ENCODE results near the gene CSH2.

The CSH2 gene

GRCh38 chr17:63855185-63855584 is 18.3 kb downstream of the CSH2 start:
- H3K4me3 ChIP-seq (ENCODE audit: low read length), result no peak overlapping the region
- H3K27ac ChIP-seq (ENCODE audit: low read depth, low read length), result no peak overlapping the region
- no peaks in the 10 kb centered on the region for H3F3A ChIP-seq (ENCODE audit: control insufficient read depth, insufficient read depth)
- H3K4me1 ChIP-seq (ENCODE audit: control insufficient read depth, low read length), result no peaks in the 10 kb centered on the region
- H4K20me1 ChIP-seq (ENCODE audit: control insufficient read depth, insufficient read depth, low read depth, low read length), result no peaks in the 10 kb centered on the region
- no peaks in the 10 kb centered on the region for H3K79me2 ChIP-seq (ENCODE audit: control insufficient read depth, low read length)
- no peaks in the 10 kb centered on the region for H3K36me3 ChIP-seq (ENCODE audit: control insufficient read depth, low read length)
- H3K9me3 ChIP-seq (ENCODE audit: control insufficient read depth, insufficient read depth, low read length), result no peaks in the 10 kb centered on the region
- TF ChIP-seq CTCF (IDR thresholded peaks at IDR 0.05; ENCODE audit: low read depth, low read length, poor library complexity, severe bottlenecking) (no peak), EZH2phosphoT487 (IDR thresholded peaks at IDR 0.05; ENCODE audit: borderline replicate concordance, low read length) (no peak)
- no peak overlapping the region for H3K4me2 ChIP-seq (ENCODE audit: low read length)
- H3K27me3 ChIP-seq (ENCODE audit: control insufficient read depth, low read length), result peaks cover 14% of the 10 kb centered on the region
- H3K9me2 ChIP-seq (replicated peaks; ENCODE audit: control insufficient read depth, low read length), result no peaks in the 10 kb centered on the region

GRCh38 chr17:63854709-63855108 is 18.8 kb downstream of the CSH2 start:
- no peaks in the 10 kb centered on the region for H3K79me2 ChIP-seq (ENCODE audit: control insufficient read depth, low read length)

GRCh38 chr17:63853260-63853659 is 20.2 kb downstream of the CSH2 start:
- no peak overlapping the region for H3K27ac ChIP-seq (ENCODE audit: low read depth, low read length)
- no peaks in the 10 kb centered on the region for H3K79me2 ChIP-seq (ENCODE audit: control insufficient read depth, low read length)
- no peaks in the 10 kb centered on the region for H3K36me3 ChIP-seq (ENCODE audit: control insufficient read depth, low read length)
- TF ChIP-seq CTCF (IDR thresholded peaks at IDR 0.05; ENCODE audit: low read depth, low read length, poor library complexity, severe bottlenecking), result no peak
- TF ChIP-seq EZH2phosphoT487 (IDR thresholded peaks at IDR 0.05; ENCODE audit: borderline replicate concordance, low read length), result no peak
- H3K4me3 ChIP-seq (ENCODE audit: low read length), result no peak overlapping the region
- no peaks in the 10 kb centered on the region for H3F3A ChIP-seq (ENCODE audit: control insufficient read depth, insufficient read depth)
- no peak overlapping the region for H3K4me2 ChIP-seq (ENCODE audit: low read length)
- H3K27me3 ChIP-seq (ENCODE audit: control insufficient read depth, low read length), result peaks cover under 1% of the 10 kb centered on the region; the same call in 1 of the 2 replicates
- H3K9me3 ChIP-seq (ENCODE audit: control insufficient read depth, insufficient read depth, low read length), result peaks cover 6% of the 10 kb centered on the region
- no peaks in the 10 kb centered on the region for H3K9me2 ChIP-seq (replicated peaks; ENCODE audit: control insufficient read depth, low read length)
- H4K20me1 ChIP-seq (ENCODE audit: control insufficient read depth, insufficient read depth, low read depth, low read length), result no peaks in the 10 kb centered on the region
- H3K4me1 ChIP-seq (ENCODE audit: control insufficient read depth, low read length), result peaks cover 8% of the 10 kb centered on the region

More at GRCh38 chr17:63854709-63855108, 18.8 kb downstream of the CSH2 start:
- Histone ChIP-seq H3K9me3 (ENCODE audit: control insufficient read depth, insufficient read depth, low read length) (no peaks in the 10 kb centered on the region), H3K27ac (ENCODE audit: low read depth, low read length) (no peak overlapping the region), H3K36me3 (ENCODE audit: control insufficient read depth, low read length) (no peaks in the 10 kb centered on the region), H3K4me3 (ENCODE audit: low read length) (no peak overlapping the region), H3K4me2 (ENCODE audit: low read length) (no peak overlapping the region), H3F3A (ENCODE audit: control insufficient read depth, insufficient read depth) (no peaks in the 10 kb centered on the region), H4K20me1 (ENCODE audit: control insufficient read depth, insufficient read depth, low read depth, low read length) (no peaks in the 10 kb centered on the region), H3K4me1 (ENCODE audit: control insufficient read depth, low read length) (no peaks in the 10 kb centered on the region), H3K9me2 (replicated peaks; ENCODE audit: control insufficient read depth, low read length) (no peaks in the 10 kb centered on the region), H3K27me3 (ENCODE audit: control insufficient read depth, low read length) (peaks cover 9% of the 10 kb centered on the region)
- TF ChIP-seq CTCF (IDR thresholded peaks at IDR 0.05; ENCODE audit: low read depth, low read length, poor library complexity, severe bottlenecking), result no peak
- TF ChIP-seq EZH2phosphoT487 (IDR thresholded peaks at IDR 0.05; ENCODE audit: borderline replicate concordance, low read length), result no peak
